Panc1 (cell line): ENCODE data around the gene CUEDC1.

Experiments
- CTCF ChIP-seq: fragments of 450-650 bp; IDR thresholded peaks from 2 replicates; pipeline ENCODE4 v1.5.1; 2017; ENCODE audit warnings: mild to moderate bottlenecking
- POLR2AphosphoS5 ChIP-seq: IDR thresholded peaks from 2 replicates; pipeline ENCODE4 v1.6.1; 2012; ENCODE audit warnings: mild to moderate bottlenecking, low read depth, low read length, moderate library complexity
- REST ChIP-seq, 2 experiments: IDR thresholded peaks; 2 replicates each; pipeline ENCODE4 v1.6.1; 2011 to 2012; ENCODE audit warnings: low read depth in 2 of 2, control low read depth in 1 of 2, low read length in 1 of 2, mild to moderate bottlenecking in 1 of 2, moderate library complexity in 1 of 2; ENCODE audit not compliant: insufficient read depth in 1 of 2
- SIN3A ChIP-seq: IDR thresholded peaks from 2 replicates; pipeline ENCODE4 v1.6.1; 2012; ENCODE audit warnings: low read depth, mild to moderate bottlenecking, low read length, moderate library complexity, borderline replicate concordance; ENCODE audit not compliant: insufficient read depth
- TCF7L2 ChIP-seq: IDR thresholded peaks from 2 replicates; pipeline ENCODE4 v1.6.1; 2011; ENCODE audit warnings: mild to moderate bottlenecking, low read depth, low read length, inconsistent platforms

GRCh38 chr17:57970710-57971109 lies 15.5 kb upstream of the CUEDC1 start:
- TF ChIP-seq POLR2AphosphoS5 (no peak; the same call in 1 of the 2 replicates), REST (IDR thresholded peaks at IDR 0.05; ENCODE audit: insufficient read depth in 1 of 2, low read depth in 2 of 2, low read length in 1 of 2) (no peak), CTCF (no peak), SIN3A (no peak), TCF7L2 (no peak)
